ENCODE data around the gene ZMYM3. TPM values are rescaled to one million over a fixed set of nuclear protein-coding genes. Genes with fewer than 3 reads are reported as not detected.

Gene ZMYM3
- total RNA-seq (2014; rRNA removed; shearing (Covaris generic)): 21.8 and 23.8 TPM in 2 replicates
- 40.3 and 41.4 TPM in 2 replicates for total RNA-seq (2022)
- Bru-seq, nascent RNA: percentile 52 among the genes with signal in this experiment
- BruChase-seq, experiment 1, labeled RNA remaining after a 6-hour chase: percentile 72 among the genes with signal in this experiment
- BruChase-seq, experiment 2, labeled RNA remaining after a 2-hour chase: percentile 72 among the genes with signal in this experiment
- long read RNA-seq, full-length matches to known transcripts: 7 of 40 reads
- long read RNA-seq, partial matches to known transcripts: 28 of 40 reads
- long read RNA-seq, other reads (novel, unspliced or antisense): 5 of 40 reads

DNA sequence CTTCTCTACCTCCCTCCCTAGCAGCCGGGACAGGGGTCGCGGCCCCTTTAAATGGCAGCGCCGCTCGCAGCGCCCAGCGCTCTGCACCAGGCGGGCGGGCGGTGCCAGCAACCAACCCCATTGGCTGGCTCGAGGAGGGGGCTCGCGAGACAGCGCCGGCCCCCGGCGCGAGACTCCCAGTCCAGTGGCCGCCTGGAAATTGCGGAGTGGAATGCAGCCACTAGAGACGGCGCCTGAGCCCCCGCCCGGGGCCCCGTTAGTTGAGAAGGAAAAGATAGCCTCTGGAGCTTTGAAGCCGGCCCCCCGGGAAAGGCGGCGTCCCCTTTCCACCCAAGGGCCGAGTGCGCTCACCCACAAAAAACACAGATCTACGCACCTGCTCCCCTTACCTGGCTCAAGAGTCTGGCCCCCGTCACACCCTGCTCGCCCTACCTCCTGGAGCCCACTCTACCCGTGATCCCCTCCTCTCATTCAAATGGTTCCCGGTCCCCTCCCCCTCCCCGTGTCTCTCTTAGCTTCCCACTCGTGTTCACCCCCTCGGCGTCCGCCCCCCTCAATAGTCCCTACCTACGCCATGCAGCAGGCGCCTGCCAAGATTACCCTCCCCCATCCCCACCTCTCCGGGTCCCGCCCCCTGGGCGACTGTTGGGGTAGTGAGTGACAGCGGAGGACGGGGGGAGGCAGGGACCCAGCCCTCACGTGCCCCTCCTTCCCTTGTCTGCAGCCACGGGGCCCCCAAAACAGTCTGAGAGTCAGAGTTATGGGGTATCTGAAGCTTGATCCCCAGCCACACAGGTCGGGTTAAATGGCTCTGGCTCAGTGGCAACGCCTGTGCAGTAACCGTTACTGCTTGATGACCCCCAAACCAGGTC is at the start of gene ZMYM3:
TSS of gene ZMYM3 (minus strand) at position 49 of the 872 bp plus-strand sequence. CDS start 885 bp downstream, outside the sequence.
- H3K36me3 ChIP-seq (ENCODE audit: insufficient read depth, low read length): peaks cover 3% of the 10 kb centered on the region; the same call in 1 of the 2 replicates
- no peaks in the 10 kb centered on the region for H4K20me1 ChIP-seq (ENCODE audit: insufficient read depth, low read length)
- CTCF ChIA-PET (ENCODE audit: unreplicated experiment): interaction anchor here (0.6 to 1.0 kb wide), 3 partner anchors 57 to 368 kb away, joined by 3 to 7 read pairs (median 3); no protein-coding TSS in a partner anchor
- POLR2A ChIA-PET: interaction anchor here (0.6 to 3.3 kb wide), 6 partner anchors 29 to 284 kb away, joined by 4 to 24 read pairs (median 8); partner anchors contain the start of genes NONO and TAF1
- peak within 1 kb of the TSS; percentile 96 for H3K4me3 ChIP-seq (ENCODE audit: low read depth, low read length, poor library complexity, severe bottlenecking)
- peak; percentile 90 for DNase-seq (ENCODE audit: low spot score)
- no TSS peak for BruUV-seq (replicated peaks)
- peak within 1 kb of the TSS; percentile 85 for H3K27ac ChIP-seq (ENCODE audit: low read depth, low read length, poor library complexity, severe bottlenecking)
- no peaks in the 10 kb centered on the region for H3K9me3 ChIP-seq (ENCODE audit: low read length)
- H3K9me2 ChIP-seq (ENCODE audit: insufficient read depth, low read length): no peaks in the 10 kb centered on the region
- intact Hi-C loops (cut with micrococcal nuclease; ENCODE audit: unreplicated experiment): loop anchor here (1.0 to 5.0 kb wide), 3 partner anchors 29 to 112 kb away; partner anchors contain the start of genes NONO and TAF1
- peak within 1 kb of the TSS; percentile 87; the same call in 1 of the 2 replicates for H2AFZ ChIP-seq (ENCODE audit: low read length)
- peaks cover 24% of the 10 kb centered on the region for H3K4me1 ChIP-seq (ENCODE audit: insufficient read depth, low read length, poor library complexity, severe bottlenecking)
- TF ChIP-seq, protein P1, sequence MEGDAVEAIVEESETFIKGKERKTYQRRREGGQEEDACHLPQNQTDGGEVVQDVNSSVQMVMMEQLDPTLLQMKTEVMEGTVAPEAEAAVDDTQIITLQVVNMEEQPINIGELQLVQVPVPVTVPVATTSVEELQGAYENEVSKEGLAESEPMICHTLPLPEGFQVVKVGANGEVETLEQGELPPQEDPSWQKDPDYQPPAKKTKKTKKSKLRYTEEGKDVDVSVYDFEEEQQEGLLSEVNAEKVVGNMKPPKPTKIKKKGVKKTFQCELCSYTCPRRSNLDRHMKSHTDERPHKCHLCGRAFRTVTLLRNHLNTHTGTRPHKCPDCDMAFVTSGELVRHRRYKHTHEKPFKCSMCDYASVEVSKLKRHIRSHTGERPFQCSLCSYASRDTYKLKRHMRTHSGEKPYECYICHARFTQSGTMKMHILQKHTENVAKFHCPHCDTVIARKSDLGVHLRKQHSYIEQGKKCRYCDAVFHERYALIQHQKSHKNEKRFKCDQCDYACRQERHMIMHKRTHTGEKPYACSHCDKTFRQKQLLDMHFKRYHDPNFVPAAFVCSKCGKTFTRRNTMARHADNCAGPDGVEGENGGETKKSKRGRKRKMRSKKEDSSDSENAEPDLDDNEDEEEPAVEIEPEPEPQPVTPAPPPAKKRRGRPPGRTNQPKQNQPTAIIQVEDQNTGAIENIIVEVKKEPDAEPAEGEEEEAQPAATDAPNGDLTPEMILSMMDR (conservative IDR thresholded peaks at IDR 0.05; ENCODE audit: low read length): no peak
- no peak for TF ChIP-seq EZH2phosphoT487 (IDR thresholded peaks at IDR 0.05; ENCODE audit: borderline replicate concordance, low read depth, low read length)
- peak within 1 kb of the TSS; percentile 99 for H3K4me2 ChIP-seq (ENCODE audit: low read length)
- H3K79me2 ChIP-seq (ENCODE audit: insufficient read depth, low read depth, low read length): peaks cover 8% of the 10 kb centered on the region; the same call in 1 of the 2 replicates

DNA sequence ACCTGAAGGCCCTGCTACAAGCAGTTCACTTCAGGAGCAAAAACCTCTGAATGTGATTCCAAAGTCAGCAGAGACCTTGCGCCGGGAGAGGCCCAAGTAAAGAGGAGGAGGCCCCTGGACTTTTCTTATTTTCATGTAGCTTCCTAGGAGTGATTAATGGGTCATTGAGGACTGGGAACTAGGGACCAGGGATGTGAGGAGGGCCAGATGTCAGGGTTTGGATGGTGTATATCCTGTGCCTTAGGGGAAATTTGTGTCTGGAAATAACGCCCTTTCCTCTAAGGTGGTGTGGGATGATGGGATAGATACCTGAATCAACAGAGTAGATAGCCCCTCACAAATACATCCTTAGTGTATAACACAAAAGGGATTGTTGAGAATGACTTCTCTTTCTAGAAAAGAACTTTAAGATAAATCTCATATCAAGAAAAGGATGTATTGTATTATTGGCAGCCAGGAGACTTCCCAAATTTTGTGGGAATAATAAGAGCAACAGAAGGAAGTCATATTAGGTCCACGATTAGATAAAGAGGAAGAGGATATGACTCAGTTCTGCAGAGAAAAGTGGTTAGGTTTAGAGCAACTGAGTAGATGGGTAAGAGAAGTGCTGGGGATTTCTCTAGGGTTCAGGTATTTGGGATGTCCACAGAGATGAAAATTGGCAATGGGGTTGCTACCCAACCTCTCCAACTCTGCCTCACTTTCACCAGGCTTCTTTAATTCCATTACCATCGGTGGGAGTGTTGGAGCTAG is 48.7 kb upstream of the ZMYM3 start:
- ChIA-PET CTCF (ENCODE audit: unreplicated experiment) (no interaction called here), POLR2A (interaction anchor here (1.5 kb wide), 1 partner anchor 11 kb away, joined by 5 read pairs; no protein-coding TSS in a partner anchor)
- H3K36me3 ChIP-seq (ENCODE audit: insufficient read depth, low read length): peaks cover 74% of the 10 kb centered on the region
- no peak overlapping the region for H3K27ac ChIP-seq (ENCODE audit: low read depth, low read length, poor library complexity, severe bottlenecking)
- no peaks in the 10 kb centered on the region for H4K20me1 ChIP-seq (ENCODE audit: insufficient read depth, low read length)
- no peaks in the 10 kb centered on the region for H3K9me3 ChIP-seq (ENCODE audit: low read length)
- DNase-seq (ENCODE audit: low spot score): no peak
- H3K4me1 ChIP-seq (ENCODE audit: insufficient read depth, low read length, poor library complexity, severe bottlenecking): no peaks in the 10 kb centered on the region
- no peaks in the 10 kb centered on the region for H3K79me2 ChIP-seq (ENCODE audit: insufficient read depth, low read depth, low read length)
- TF ChIP-seq, protein P1 (conservative IDR thresholded peaks at IDR 0.05; ENCODE audit: low read length): no peak
- no peak for TF ChIP-seq EZH2phosphoT487 (IDR thresholded peaks at IDR 0.05; ENCODE audit: borderline replicate concordance, low read depth, low read length)
- no TSS peak for BruUV-seq (replicated peaks)
- intact Hi-C loops (cut with micrococcal nuclease; ENCODE audit: unreplicated experiment): no loop called here
- no peak overlapping the region for H2AFZ ChIP-seq (ENCODE audit: low read length)
- H3K9me2 ChIP-seq (ENCODE audit: insufficient read depth, low read length): no peaks in the 10 kb centered on the region
- no peak overlapping the region for H3K4me3 ChIP-seq (ENCODE audit: low read depth, low read length, poor library complexity, severe bottlenecking)
- H3K4me2 ChIP-seq (ENCODE audit: low read length): no peak overlapping the region
